Measurements from ENCODE around the gene MAN2A1.

The MAN2A1 gene

GRCh38 chr5:109707531-109707930 lies 17.8 kb downstream of the MAN2A1 start:
- Histone ChIP-seq H3K9me3 (ENCODE audit: control insufficient read depth, insufficient read depth, low read depth, low read length) (no peaks in the 10 kb centered on the region), H3K4me3 (ENCODE audit: low read depth, low read length) (no peak overlapping the region), H3K27ac (ENCODE audit: extremely low read depth, low read depth, low read length) (no peak overlapping the region), H3K36me3 (ENCODE audit: control insufficient read depth in 2 of 2, insufficient read depth in 1 of 2, low read length in 2 of 2) (no peaks in the 10 kb centered on the region), H3K4me1 (ENCODE audit: control insufficient read depth, insufficient read depth, low read length) (0 out of 2 replicates have a peak, but pooled peaks cover 2% of the 10 kb centered on the region)
- ChIA-PET POLR2A (no interaction called here), CTCF (interaction anchor here (0.7 kb wide), 1 partner anchor 243 kb away, joined by 4 read pairs; no protein-coding TSS in a partner anchor)
- TF ChIP-seq SCRT2 (tag by site-specific recombination; IDR thresholded peaks at IDR 0.05) (no peak), ZNF416 (tag by site-specific recombination; IDR thresholded peaks at IDR 0.05) (no peak), REPIN1 (tag by site-specific recombination; IDR thresholded peaks at IDR 0.05; ENCODE audit: low read depth) (no peak), ZNF624 (tag by site-specific recombination; IDR thresholded peaks at IDR 0.05) (no peak), ZNF449 (tag by site-specific recombination; IDR thresholded peaks at IDR 0.05) (no peak), ZIC2 (tag by site-specific recombination; IDR thresholded peaks at IDR 0.05) (no peak), ZSCAN5A (tag by site-specific recombination; IDR thresholded peaks at IDR 0.05) (no peak), ZNF169 (tag by site-specific recombination; IDR thresholded peaks at IDR 0.05) (no peak), BCL11B (tag by site-specific recombination; IDR thresholded peaks at IDR 0.05; ENCODE audit: low read depth) (no peak), ZNF18 (tag by site-specific recombination; IDR thresholded peaks at IDR 0.05) (no peak), ZNF311 (tag by site-specific recombination; IDR thresholded peaks at IDR 0.05; ENCODE audit: borderline replicate concordance) (no peak), ZNF561 (tag by site-specific recombination; IDR thresholded peaks at IDR 0.05; ENCODE audit: borderline replicate concordance) (no peak), PBX3 (CRISPR knock-in tag; IDR thresholded peaks at IDR 0.05) (no peak), ZNF664 (tag by site-specific recombination; IDR thresholded peaks at IDR 0.05) (no peak), ZXDB (tag by site-specific recombination; IDR thresholded peaks at IDR 0.05) (no peak), ZNF629 (tag by site-specific recombination; IDR thresholded peaks at IDR 0.05) (no peak), ZNF23 (tag by site-specific recombination; IDR thresholded peaks at IDR 0.05; ENCODE audit: borderline replicate concordance) (no peak), ZFP41 (tag by site-specific recombination; IDR thresholded peaks at IDR 0.05; ENCODE audit: borderline replicate concordance) (no peak)

- no peak overlapping the region for H3K27ac ChIP-seq (ENCODE audit: extremely low read depth, low read depth, low read length)
- H3K9me3 ChIP-seq (ENCODE audit: control insufficient read depth, insufficient read depth, low read depth, low read length) = no peaks in the 10 kb centered on the region
- ChIA-PET POLR2A (no interaction called here), CTCF (no interaction called here)
- no peak overlapping the region for H3K4me3 ChIP-seq (ENCODE audit: low read depth, low read length)
- no peaks in the 10 kb centered on the region for H3K4me1 ChIP-seq (ENCODE audit: control insufficient read depth, insufficient read depth, low read length)
- no peaks in the 10 kb centered on the region for H3K36me3 ChIP-seq (ENCODE audit: control insufficient read depth in 2 of 2, insufficient read depth in 1 of 2, low read length in 2 of 2)
- TF ChIP-seq ZNF658 (tag by site-specific recombination; IDR thresholded peaks at IDR 0.05) (no peak), ZNF354C (tag by site-specific recombination; IDR thresholded peaks at IDR 0.05; ENCODE audit: borderline replicate concordance, low read depth) (no peak), ZNF175 (tag by site-specific recombination; IDR thresholded peaks at IDR 0.05) (no peak), KLF7 (tag by site-specific recombination; IDR thresholded peaks at IDR 0.05; ENCODE audit: borderline replicate concordance) (no peak), ZNF76 (tag by site-specific recombination; IDR thresholded peaks at IDR 0.05; ENCODE audit: borderline replicate concordance, low read depth) (no peak), ZNF596 (tag by site-specific recombination; IDR thresholded peaks at IDR 0.05) (no peak), BCL11B (tag by site-specific recombination; IDR thresholded peaks at IDR 0.05; ENCODE audit: low read depth) (no peak), SALL2 (tag by site-specific recombination; IDR thresholded peaks at IDR 0.05; ENCODE audit: borderline replicate concordance) (no peak), ZSCAN5A (tag by site-specific recombination; IDR thresholded peaks at IDR 0.05) (no peak), ZBTB10 (tag by site-specific recombination; IDR thresholded peaks at IDR 0.05) (no peak), YY2 (tag by site-specific recombination; IDR thresholded peaks at IDR 0.05) (no peak)
Observed at GRCh38 chr5:109708813-109709212, 19.1 kb downstream of the MAN2A1 start.
